Skin epidermis (tissue), 12 donors: ENCODE data around the gene PITX1.
"Not testable (repeated sequence)": the region's sequence is repeated elsewhere in the genome, so short reads cannot be mapped to it uniquely, and the experiment has no call there.

Experiments used
- H3K27ac ChIP-seq, 21 experiments: fragments of 200-600 bp; sonication (generic) in 11 of 21; one replicate each; pipeline ENCODE4 v1.5.0; 2020; ENCODE audit warnings: mild to moderate bottlenecking in 3 of 21, inconsistent platforms in 2 of 21, moderate library complexity in 2 of 21
- H3K4me3 ChIP-seq, 7 experiments: fragments of 200-600 bp; sonication (generic) in 2 of 7; one replicate each; pipeline ENCODE4 v1.5.0; 2020; ENCODE audit warnings: inconsistent platforms in 2 of 7, mild to moderate bottlenecking in 2 of 7, moderate library complexity in 1 of 7

The PITX1 gene

GRCh38 chr5:134992148-134992547, 41.9 kb downstream of the PITX1 start:
- Histone ChIP-seq H3K4me3 (no peak overlapping the region), H3K27ac (no peak overlapping the region)

- not testable (repeated sequence) for H3K27ac ChIP-seq, H3K4me3 ChIP-seq
These were observed 43.8 kb downstream of the PITX1 start for GRCh38 chr5:134990183-134990582.

- Histone ChIP-seq H3K27ac (no peak overlapping the region), H3K4me3 (no peak overlapping the region)
These were observed 44.7 kb downstream of the PITX1 start for GRCh38 chr5:134989266-134989830.

- Histone ChIP-seq H3K4me3 (no peak overlapping the region), H3K27ac (no peak overlapping the region)
These were observed 51.8 kb downstream of the PITX1 start for GRCh38 chr5:134982230-134982629.

GRCh38 chr5:134979416-134979815, 54.6 kb downstream of the PITX1 start:
- Histone ChIP-seq H3K27ac (no peak overlapping the region), H3K4me3 (no peak overlapping the region)
